Progenitor cell of endocrine pancreas (in vitro differentiated cells): ENCODE data around the gene MRPL36. TPM values are rescaled to one million over a fixed set of nuclear protein-coding genes. Genes with fewer than 3 reads are reported as not detected.

Source experiments
- DNase-seq: peaks from one replicate; pipeline ENCODE4 v3.0.0; 2021; ENCODE audit warnings: low spot score; ENCODE audit not compliant: unreplicated experiment
- H3K27ac Mint-ChIP-seq: 2 replicates; pipeline ENCODE4 v1.8.0; 2021; ENCODE audit warnings: mild to moderate bottlenecking, moderate library complexity, mixed read lengths
- H3K27me3 Mint-ChIP-seq: 2 replicates; pipeline ENCODE4 v1.8.0; 2021; ENCODE audit warnings: mixed read lengths
- H3K36me3 Mint-ChIP-seq: 2 replicates; pipeline ENCODE4 v1.8.0; 2022; ENCODE audit warnings: mixed read lengths; ENCODE audit not compliant: insufficient read depth
- H3K4me1 Mint-ChIP-seq: 2 replicates; pipeline ENCODE4 v1.8.0; 2021; ENCODE audit warnings: low read depth, mixed read lengths
- H3K4me3 Mint-ChIP-seq: 2 replicates; pipeline ENCODE4 v1.8.0; 2021; ENCODE audit warnings: low read depth, mild to moderate bottlenecking, moderate library complexity, mixed read lengths
- H3K9me3 Mint-ChIP-seq: 2 replicates; pipeline ENCODE4 v1.8.0; 2021; ENCODE audit warnings: low read depth, mixed read lengths
- total RNA-seq: library from RNA; stranded (reverse); gene quantifications from 2 replicates; pipeline ENCODE4 v1.2.1, GENCODE V29; 2021
- TF ChIP-seq, protein P1 (sequence below): fragments of 200-600 bp; sonication (generic); IDR thresholded peaks from one replicate; pipeline ENCODE4 v1.5.0; 2021; ENCODE audit warnings: antibody characterized with exemption, mild to moderate bottlenecking; ENCODE audit not compliant: unreplicated experiment

The MRPL36 gene
- total RNA-seq, 1 donor from 2014 or later, result 40.5 TPM

DNA sequence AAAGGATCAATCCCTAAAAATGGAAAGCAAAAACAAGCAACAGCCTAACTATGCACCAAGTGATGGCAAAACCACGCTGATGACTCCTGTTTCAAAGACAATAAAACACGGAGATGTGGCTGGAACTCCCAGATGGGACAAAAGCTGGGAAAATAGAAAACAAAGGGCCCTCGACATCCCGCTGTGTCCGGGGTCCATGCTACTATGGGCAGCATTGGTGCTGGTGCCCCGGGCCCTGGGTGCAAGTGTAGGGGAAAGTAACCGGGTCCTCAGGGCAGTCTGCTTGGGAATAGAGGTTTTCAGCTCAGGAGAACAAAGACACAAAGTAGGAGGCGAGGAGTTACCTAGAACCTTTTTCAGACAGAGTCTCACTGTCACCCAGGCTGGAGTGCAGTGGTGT, 46.1 kb downstream of the MRPL36 start:
- no peak for DNase-seq
- no peak overlapping the region for H3K4me3 Mint-ChIP-seq
- H3K36me3 Mint-ChIP-seq, result no peaks in the 10 kb centered on the region
- H3K27ac Mint-ChIP-seq, result no peak overlapping the region
- peaks cover 10% of the 10 kb centered on the region for H3K4me1 Mint-ChIP-seq
- H3K9me3 Mint-ChIP-seq, result peaks cover 5% of the 10 kb centered on the region
- TF ChIP-seq, protein P1, sequence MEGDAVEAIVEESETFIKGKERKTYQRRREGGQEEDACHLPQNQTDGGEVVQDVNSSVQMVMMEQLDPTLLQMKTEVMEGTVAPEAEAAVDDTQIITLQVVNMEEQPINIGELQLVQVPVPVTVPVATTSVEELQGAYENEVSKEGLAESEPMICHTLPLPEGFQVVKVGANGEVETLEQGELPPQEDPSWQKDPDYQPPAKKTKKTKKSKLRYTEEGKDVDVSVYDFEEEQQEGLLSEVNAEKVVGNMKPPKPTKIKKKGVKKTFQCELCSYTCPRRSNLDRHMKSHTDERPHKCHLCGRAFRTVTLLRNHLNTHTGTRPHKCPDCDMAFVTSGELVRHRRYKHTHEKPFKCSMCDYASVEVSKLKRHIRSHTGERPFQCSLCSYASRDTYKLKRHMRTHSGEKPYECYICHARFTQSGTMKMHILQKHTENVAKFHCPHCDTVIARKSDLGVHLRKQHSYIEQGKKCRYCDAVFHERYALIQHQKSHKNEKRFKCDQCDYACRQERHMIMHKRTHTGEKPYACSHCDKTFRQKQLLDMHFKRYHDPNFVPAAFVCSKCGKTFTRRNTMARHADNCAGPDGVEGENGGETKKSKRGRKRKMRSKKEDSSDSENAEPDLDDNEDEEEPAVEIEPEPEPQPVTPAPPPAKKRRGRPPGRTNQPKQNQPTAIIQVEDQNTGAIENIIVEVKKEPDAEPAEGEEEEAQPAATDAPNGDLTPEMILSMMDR, result no peak
- peaks cover 9% of the 10 kb centered on the region for H3K27me3 Mint-ChIP-seq

DNA sequence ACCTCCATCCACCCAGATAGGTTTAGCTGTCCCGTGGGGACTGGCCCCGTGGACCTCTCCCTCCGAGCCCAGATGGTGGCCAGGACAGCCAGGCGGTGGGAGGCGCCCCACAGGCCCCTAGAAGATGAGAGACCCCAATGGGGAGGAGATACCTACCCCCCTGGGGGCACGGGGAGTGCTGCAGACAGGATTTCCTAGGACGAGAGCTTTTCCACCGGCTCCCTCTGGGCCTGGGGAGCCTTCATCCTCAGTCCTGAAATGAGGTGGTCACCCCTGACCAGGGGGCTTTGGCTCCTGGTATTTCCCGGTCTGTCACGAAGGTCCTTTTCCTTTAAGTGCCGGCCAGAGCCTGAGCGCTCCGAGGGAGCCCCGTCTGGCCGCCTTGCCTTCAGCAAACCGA, 46.8 kb downstream of the MRPL36 start:
- H3K27me3 Mint-ChIP-seq, result peaks cover 14% of the 10 kb centered on the region
- no peak overlapping the region for H3K27ac Mint-ChIP-seq
- no peak for DNase-seq
- no peaks in the 10 kb centered on the region for H3K36me3 Mint-ChIP-seq
- H3K4me3 Mint-ChIP-seq, result no peak overlapping the region
- TF ChIP-seq, protein P1, result no peak
- no peaks in the 10 kb centered on the region for H3K9me3 Mint-ChIP-seq
- peaks cover 10% of the 10 kb centered on the region for H3K4me1 Mint-ChIP-seq

DNA sequence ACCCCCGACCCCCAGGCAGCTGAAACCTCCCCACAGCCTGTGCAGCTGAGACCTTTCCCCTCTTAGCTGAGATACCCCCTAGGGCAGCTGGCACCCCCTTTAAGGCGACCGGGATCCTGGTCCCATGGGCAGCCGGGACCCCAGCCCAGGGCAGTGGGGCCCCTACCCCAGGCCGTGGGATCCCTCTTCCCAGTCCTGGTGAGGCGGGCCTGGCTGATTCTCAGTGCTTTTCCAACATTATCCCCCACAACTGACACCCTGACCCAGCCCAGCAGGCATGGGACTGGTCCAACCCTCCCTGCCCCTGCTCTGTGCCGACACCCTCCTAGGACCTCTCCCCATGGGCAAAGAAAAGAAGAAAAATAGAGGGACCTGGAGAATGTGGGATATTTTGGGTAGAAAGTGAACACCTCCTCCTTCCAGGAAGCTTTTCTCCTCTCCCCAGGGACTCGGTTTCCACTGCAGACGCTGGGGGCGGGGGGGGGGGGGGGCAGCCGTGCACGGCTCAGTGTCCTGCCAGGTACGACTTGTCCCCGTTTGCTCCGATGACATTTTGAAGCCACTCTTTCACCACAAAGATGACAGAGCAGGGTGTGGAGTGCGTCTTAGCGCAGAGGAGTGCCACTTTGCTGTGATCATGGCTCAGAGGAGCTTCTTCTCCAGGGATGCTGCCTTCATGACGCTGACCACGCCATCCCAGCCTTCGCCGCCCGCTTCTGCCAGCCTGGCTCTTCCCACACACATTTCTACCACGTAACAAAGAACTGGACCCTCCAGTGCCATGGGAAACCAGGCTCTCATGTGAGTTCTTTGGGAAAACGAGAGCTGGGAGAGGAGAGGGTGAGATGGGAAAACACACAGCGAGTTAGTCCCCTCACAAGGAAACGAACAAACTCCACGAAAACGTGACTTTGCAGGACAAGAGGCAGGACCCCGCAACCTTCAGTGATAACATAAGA, 47.5 kb downstream of the MRPL36 start:
- Mint-ChIP-seq H3K27ac (no peak overlapping the region), H3K36me3 (no peaks in the 10 kb centered on the region), H3K27me3 (peaks cover 15% of the 10 kb centered on the region), H3K9me3 (no peaks in the 10 kb centered on the region), H3K4me1 (peaks cover 10% of the 10 kb centered on the region), H3K4me3 (no peak overlapping the region)
- TF ChIP-seq, protein P1, result no peak
- DNase-seq, result no peak

DNA sequence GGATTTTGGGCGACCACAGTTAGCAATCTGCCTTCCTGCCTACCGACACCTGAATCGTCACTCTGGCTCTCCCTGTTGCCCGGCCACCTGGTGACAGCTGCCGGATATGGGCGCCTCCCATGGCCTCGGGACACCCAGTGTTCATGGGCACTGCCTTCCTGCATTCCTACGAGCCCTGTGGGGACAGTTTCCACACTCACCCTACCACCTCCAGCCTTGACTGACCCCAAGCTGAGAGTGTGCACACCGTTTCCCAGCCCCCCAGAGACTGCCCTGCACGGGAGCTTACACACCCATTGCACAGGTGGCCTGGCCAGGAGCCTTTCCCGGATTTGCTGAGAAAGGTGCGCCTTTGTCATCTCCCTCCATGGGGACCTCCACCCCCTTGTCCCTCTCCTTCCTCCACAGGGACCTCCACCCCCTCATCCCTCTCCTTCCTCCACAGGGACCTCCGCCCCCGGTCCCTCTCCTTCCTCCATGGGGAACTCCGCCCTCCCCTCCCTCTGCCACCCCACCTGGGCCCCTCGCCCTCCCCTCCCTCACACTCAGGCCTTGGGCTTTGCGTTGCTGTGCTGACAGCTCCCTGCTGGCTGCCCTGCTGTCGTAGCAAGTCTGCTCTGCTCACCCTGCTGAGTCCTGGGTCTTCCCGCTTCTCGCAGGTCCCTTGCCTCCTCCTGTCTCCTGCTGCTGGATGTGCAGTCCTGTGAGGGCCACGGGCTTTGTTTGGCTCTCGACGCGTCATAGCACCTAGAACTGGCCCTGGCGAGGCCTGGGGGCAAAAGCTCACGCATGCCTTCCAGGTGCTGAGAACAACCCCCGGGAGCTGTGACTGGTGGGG, 48.4 kb downstream of the MRPL36 start:
- no peak for DNase-seq
- no peak overlapping the region for H3K27ac Mint-ChIP-seq
- H3K36me3 Mint-ChIP-seq, result no peaks in the 10 kb centered on the region
- no peak overlapping the region for H3K4me3 Mint-ChIP-seq
- TF ChIP-seq, protein P1, result no peak
- no peaks in the 10 kb centered on the region for H3K9me3 Mint-ChIP-seq
- peaks cover 15% of the 10 kb centered on the region for H3K27me3 Mint-ChIP-seq
- H3K4me1 Mint-ChIP-seq, result peaks cover 10% of the 10 kb centered on the region

DNA sequence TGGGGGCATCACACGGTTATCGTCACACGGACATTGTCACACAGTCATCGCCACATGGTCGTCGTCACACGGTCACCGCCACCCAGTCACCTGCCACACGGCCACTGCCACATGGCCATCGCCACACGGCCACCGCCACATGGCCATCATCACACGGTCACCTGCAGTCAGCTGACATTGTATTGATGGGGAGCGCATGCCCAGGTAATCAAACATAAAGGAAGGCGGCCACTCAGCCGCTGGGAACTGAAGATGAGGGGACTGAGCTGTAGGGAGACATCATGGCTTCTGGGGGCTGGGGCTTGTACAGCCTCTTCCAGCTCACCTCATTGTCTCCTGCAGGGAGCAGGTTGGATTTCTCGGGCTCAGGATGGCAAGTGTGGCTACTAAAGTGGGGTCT, 49.2 kb downstream of the MRPL36 start:
- TF ChIP-seq, protein P1, result no peak
- peaks cover 4% of the 10 kb centered on the region for H3K4me1 Mint-ChIP-seq

More for the DNA sequence above, 49.2 kb downstream of the MRPL36 start:
- Mint-ChIP-seq H3K27ac (no peak overlapping the region), H3K27me3 (peaks cover 15% of the 10 kb centered on the region), H3K36me3 (no peaks in the 10 kb centered on the region), H3K4me3 (no peak overlapping the region), H3K9me3 (no peaks in the 10 kb centered on the region)
- DNase-seq, result no peak
